ENCODE results near the gene GALM. TPM values are rescaled to one million over a fixed set of nuclear protein-coding genes. Genes with fewer than 3 reads are reported as not detected.
"Not testable (repeated sequence)": the region's sequence is repeated elsewhere in the genome, so short reads cannot be mapped to it uniquely, and the experiment has no call there.

The GALM gene
- total RNA-seq, 4 donors from 2014 or later, result 6.2 to 104 (median 14.8) TPM

- TF ChIP-seq POLR2A (IDR thresholded peaks at IDR 0.05), result no peak
- TF ChIP-seq, protein P1, sequence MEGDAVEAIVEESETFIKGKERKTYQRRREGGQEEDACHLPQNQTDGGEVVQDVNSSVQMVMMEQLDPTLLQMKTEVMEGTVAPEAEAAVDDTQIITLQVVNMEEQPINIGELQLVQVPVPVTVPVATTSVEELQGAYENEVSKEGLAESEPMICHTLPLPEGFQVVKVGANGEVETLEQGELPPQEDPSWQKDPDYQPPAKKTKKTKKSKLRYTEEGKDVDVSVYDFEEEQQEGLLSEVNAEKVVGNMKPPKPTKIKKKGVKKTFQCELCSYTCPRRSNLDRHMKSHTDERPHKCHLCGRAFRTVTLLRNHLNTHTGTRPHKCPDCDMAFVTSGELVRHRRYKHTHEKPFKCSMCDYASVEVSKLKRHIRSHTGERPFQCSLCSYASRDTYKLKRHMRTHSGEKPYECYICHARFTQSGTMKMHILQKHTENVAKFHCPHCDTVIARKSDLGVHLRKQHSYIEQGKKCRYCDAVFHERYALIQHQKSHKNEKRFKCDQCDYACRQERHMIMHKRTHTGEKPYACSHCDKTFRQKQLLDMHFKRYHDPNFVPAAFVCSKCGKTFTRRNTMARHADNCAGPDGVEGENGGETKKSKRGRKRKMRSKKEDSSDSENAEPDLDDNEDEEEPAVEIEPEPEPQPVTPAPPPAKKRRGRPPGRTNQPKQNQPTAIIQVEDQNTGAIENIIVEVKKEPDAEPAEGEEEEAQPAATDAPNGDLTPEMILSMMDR (IDR thresholded peaks at IDR 0.05), result no peak
- Histone ChIP-seq H3K4me1 (no peaks in the 10 kb centered on the region), H3K9me3 (no peaks in the 10 kb centered on the region), H3K4me3 (no peak overlapping the region), H3K36me3 (no peaks in the 10 kb centered on the region), H3K27me3 (no peaks in the 10 kb centered on the region), H3K27ac (no peak overlapping the region)
- DNase-seq, result no peak
- intact Hi-C loops (cut with DNase I; ENCODE audit: low total_unique reads), result no loop called here
Measured at GRCh38 chr2:38632980-38633379, 32.9 kb upstream of the GALM start.

- Histone ChIP-seq H3K4me3 (no peak overlapping the region), H3K4me1 (no peaks in the 10 kb centered on the region), H3K27ac (no peak overlapping the region), H3K9me3 (no peaks in the 10 kb centered on the region), H3K27me3 (no peaks in the 10 kb centered on the region), H3K36me3 (no peaks in the 10 kb centered on the region)
- TF ChIP-seq, protein P1 (IDR thresholded peaks at IDR 0.05), result no peak
- TF ChIP-seq POLR2A (IDR thresholded peaks at IDR 0.05), result no peak
- intact Hi-C loops (cut with DNase I; ENCODE audit: low total_unique reads), result no loop called here
- DNase-seq, result no peak
Measured at GRCh38 chr2:38633895-38634294, 32.0 kb upstream of the GALM start.

DNA sequence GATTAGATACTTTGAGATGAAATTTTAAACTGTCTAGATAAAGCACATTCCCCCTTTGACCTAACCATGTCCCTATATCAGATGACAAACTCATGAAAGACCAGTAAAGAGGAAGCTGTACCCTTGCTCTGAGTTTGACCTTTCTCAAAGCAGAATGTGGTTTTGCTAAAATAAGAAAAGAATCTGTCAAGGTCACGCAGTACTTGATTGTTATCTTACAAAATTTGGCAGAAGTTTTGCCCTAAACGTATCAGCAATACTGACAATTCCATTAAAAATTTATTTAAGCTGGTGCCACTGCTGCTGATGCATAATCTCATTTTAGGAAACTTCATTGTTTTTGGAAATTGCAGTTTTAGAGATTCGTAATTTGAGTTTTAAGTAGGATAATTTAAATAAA is 31.2 kb upstream of the GALM start:
- TF ChIP-seq, protein P1 (IDR thresholded peaks at IDR 0.05), result no peak
- H3K36me3 ChIP-seq, result no peaks in the 10 kb centered on the region
- H3K4me1 ChIP-seq, result no peaks in the 10 kb centered on the region
- DNase-seq, result no peak
- no peak overlapping the region for H3K27ac ChIP-seq
- intact Hi-C loops (cut with DNase I; ENCODE audit: low total_unique reads), result no loop called here
- H3K9me3 ChIP-seq, result no peaks in the 10 kb centered on the region
- H3K27me3 ChIP-seq, result no peaks in the 10 kb centered on the region
- H3K4me3 ChIP-seq, result no peak overlapping the region

GRCh38 chr2:38635139-38635538 is 30.8 kb upstream of the GALM start:
- H3K9me3 ChIP-seq, result no peaks in the 10 kb centered on the region
- no peak overlapping the region for H3K27ac ChIP-seq
- H3K36me3 ChIP-seq, result no peaks in the 10 kb centered on the region
- H3K4me3 ChIP-seq, result no peak overlapping the region
- no peak for DNase-seq
- H3K4me1 ChIP-seq, result no peaks in the 10 kb centered on the region
- intact Hi-C loops (cut with DNase I; ENCODE audit: low total_unique reads), result no loop called here
- TF ChIP-seq, protein P1 (IDR thresholded peaks at IDR 0.05), result no peak
- TF ChIP-seq POLR2A (IDR thresholded peaks at IDR 0.05), result no peak
- H3K27me3 ChIP-seq, result no peaks in the 10 kb centered on the region

DNA sequence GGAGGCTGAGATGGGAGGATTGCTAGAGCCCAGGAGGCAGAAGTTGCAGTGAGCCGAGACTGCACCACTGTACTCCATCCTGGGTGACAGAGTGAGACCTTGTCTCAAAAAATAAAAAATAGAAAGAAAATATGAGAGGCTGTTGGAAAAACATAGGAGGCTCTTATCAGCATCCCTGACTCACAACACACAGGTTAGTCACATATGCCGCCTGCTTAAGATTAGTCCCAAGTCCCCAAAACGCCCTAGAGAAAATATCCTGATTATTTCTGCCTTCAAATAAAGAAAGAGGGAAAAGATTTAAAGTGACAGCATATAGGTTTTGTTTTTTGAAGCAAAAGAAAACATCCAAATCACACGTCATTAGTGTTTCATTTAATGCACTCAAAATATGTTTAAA is 29.8 kb upstream of the GALM start:
- DNase-seq, result no peak
- intact Hi-C loops (cut with DNase I; ENCODE audit: low total_unique reads), result no loop called here

GRCh38 chr2:38642373-38643017 is 23.4 kb upstream of the GALM start:
- H3K27ac ChIP-seq; H3K4me3 ChIP-seq; H3K27me3 ChIP-seq; H3K4me1 ChIP-seq; intact Hi-C loops (cut with DNase I; ENCODE audit: low total_unique reads); H3K9me3 ChIP-seq; H3K36me3 ChIP-seq; DNase-seq: not testable (repeated sequence)

More for the DNA sequence above, 29.8 kb upstream of the GALM start:
- Histone ChIP-seq H3K9me3 (no peaks in the 10 kb centered on the region), H3K27ac (no peak overlapping the region), H3K4me1 (no peaks in the 10 kb centered on the region), H3K36me3 (no peaks in the 10 kb centered on the region), H3K27me3 (no peaks in the 10 kb centered on the region), H3K4me3 (no peak overlapping the region)
- TF ChIP-seq, protein P1 (IDR thresholded peaks at IDR 0.05), result no peak
- no peak for TF ChIP-seq POLR2A (IDR thresholded peaks at IDR 0.05)

Measured in uterus (tissue), 4 donors.